ENCODE results near the gene ETNK1. TPM values are rescaled to one million over a fixed set of nuclear protein-coding genes. Genes with fewer than 3 reads are reported as not detected.
A peak's percentile ranks its signal among the peaks of the same experiment; 100 is the strongest.

Gene ETNK1
- total and polyA plus RNA-seq, 2 experiments from 2014 or later: 19.0 to 58.5 TPM

DNA sequence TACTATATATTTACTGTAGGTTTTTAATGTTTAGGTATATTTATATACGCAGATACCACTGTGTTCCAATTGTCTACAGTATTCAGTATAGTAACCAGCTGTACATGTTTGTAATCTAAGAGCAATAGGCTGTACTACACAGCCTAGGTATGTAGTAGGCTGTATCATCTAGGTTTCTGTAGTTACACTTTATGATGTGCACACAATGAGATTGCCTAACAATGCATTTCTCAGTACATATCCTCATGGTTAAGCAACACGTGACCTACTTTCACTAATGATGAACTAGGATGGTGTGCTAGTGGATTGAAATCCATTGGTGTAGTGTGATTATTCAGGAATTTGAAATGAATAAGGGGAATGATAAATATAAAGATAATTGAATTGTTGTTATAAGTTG is 77.7 kb downstream of the ETNK1 start:
- no peak overlapping the region for H3K4me3 ChIP-seq
- H2AFZ ChIP-seq: no peak overlapping the region
- TF ChIP-seq, protein P1, sequence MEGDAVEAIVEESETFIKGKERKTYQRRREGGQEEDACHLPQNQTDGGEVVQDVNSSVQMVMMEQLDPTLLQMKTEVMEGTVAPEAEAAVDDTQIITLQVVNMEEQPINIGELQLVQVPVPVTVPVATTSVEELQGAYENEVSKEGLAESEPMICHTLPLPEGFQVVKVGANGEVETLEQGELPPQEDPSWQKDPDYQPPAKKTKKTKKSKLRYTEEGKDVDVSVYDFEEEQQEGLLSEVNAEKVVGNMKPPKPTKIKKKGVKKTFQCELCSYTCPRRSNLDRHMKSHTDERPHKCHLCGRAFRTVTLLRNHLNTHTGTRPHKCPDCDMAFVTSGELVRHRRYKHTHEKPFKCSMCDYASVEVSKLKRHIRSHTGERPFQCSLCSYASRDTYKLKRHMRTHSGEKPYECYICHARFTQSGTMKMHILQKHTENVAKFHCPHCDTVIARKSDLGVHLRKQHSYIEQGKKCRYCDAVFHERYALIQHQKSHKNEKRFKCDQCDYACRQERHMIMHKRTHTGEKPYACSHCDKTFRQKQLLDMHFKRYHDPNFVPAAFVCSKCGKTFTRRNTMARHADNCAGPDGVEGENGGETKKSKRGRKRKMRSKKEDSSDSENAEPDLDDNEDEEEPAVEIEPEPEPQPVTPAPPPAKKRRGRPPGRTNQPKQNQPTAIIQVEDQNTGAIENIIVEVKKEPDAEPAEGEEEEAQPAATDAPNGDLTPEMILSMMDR (IDR thresholded peaks at IDR 0.05; ENCODE audit: poor library complexity): no peak
- TF ChIP-seq EZH2 (IDR thresholded peaks at IDR 0.05; ENCODE audit: borderline replicate concordance) (no peak), EZH2phosphoT487 (IDR thresholded peaks at IDR 0.05; ENCODE audit: low read depth, severe bottlenecking, unreplicated experiment) (no peak)
- DNase-seq (ENCODE audit: low spot score): peak; percentile 59
- H3K9me3 ChIP-seq (ENCODE audit: low read depth): no peaks in the 10 kb centered on the region
- H3K27ac ChIP-seq: no peak overlapping the region
- H3K9me2 ChIP-seq (replicated peaks; ENCODE audit: insufficient read depth): no peaks in the 10 kb centered on the region
- WGBS (ENCODE audit: low lambda C conversion rate, missing lambda C conversion rate): 77% methylated on average over 2 of the region's 2 CpGs
- no peaks in the 10 kb centered on the region for H3K27me3 ChIP-seq
- no peaks in the 10 kb centered on the region for H4K20me1 ChIP-seq (ENCODE audit: insufficient read depth, poor library complexity, severe bottlenecking)
- H3K4me1 ChIP-seq (ENCODE audit: insufficient read depth): peaks cover 3% of the 10 kb centered on the region
- no peaks in the 10 kb centered on the region for H3K36me3 ChIP-seq (replicated peaks; ENCODE audit: insufficient read depth, low read depth)
- no peak overlapping the region for H3K4me2 ChIP-seq
- H3K79me2 ChIP-seq: no peaks in the 10 kb centered on the region

- Histone ChIP-seq H3K9me2 (replicated peaks; ENCODE audit: insufficient read depth) (no peaks in the 10 kb centered on the region), H3K4me3 (no peak overlapping the region), H3K27me3 (no peaks in the 10 kb centered on the region), H3K27ac (no peak overlapping the region), H3K79me2 (no peaks in the 10 kb centered on the region), H3K9me3 (ENCODE audit: low read depth) (no peaks in the 10 kb centered on the region), H2AFZ (no peak overlapping the region), H3K4me1 (ENCODE audit: insufficient read depth) (no peaks in the 10 kb centered on the region), H3K4me2 (no peak overlapping the region), H3K36me3 (replicated peaks; ENCODE audit: insufficient read depth, low read depth) (no peaks in the 10 kb centered on the region), H4K20me1 (ENCODE audit: insufficient read depth, poor library complexity, severe bottlenecking) (no peaks in the 10 kb centered on the region)
- peak; percentile 17 for DNase-seq (ENCODE audit: low spot score)
- WGBS (ENCODE audit: low lambda C conversion rate, missing lambda C conversion rate): 41% methylated on average over 5 of the region's 5 CpGs
- TF ChIP-seq EZH2phosphoT487 (IDR thresholded peaks at IDR 0.05; ENCODE audit: low read depth, severe bottlenecking, unreplicated experiment): no peak
- TF ChIP-seq, protein P1 (IDR thresholded peaks at IDR 0.05; ENCODE audit: poor library complexity): peak; percentile 50
- no peak for TF ChIP-seq EZH2 (IDR thresholded peaks at IDR 0.05; ENCODE audit: borderline replicate concordance)
Measured at GRCh38 chr12:22709292-22709691, 84.3 kb downstream of the ETNK1 start.

- no peak for DNase-seq (ENCODE audit: low spot score)
- WGBS (ENCODE audit: low lambda C conversion rate, missing lambda C conversion rate): 81% methylated on average over 7 of the region's 7 CpGs
- no peaks in the 10 kb centered on the region for H3K36me3 ChIP-seq (replicated peaks; ENCODE audit: insufficient read depth, low read depth)
- no peaks in the 10 kb centered on the region for H4K20me1 ChIP-seq (ENCODE audit: insufficient read depth, poor library complexity, severe bottlenecking)
- no peaks in the 10 kb centered on the region for H3K9me2 ChIP-seq (replicated peaks; ENCODE audit: insufficient read depth)
- no peak overlapping the region for H3K4me3 ChIP-seq
- H2AFZ ChIP-seq: no peak overlapping the region
- H3K9me3 ChIP-seq (ENCODE audit: low read depth): no peaks in the 10 kb centered on the region
- H3K79me2 ChIP-seq: no peaks in the 10 kb centered on the region
- H3K27ac ChIP-seq: no peak overlapping the region
- no peak overlapping the region for H3K4me2 ChIP-seq
- no peaks in the 10 kb centered on the region for H3K27me3 ChIP-seq
- TF ChIP-seq EZH2phosphoT487 (IDR thresholded peaks at IDR 0.05; ENCODE audit: low read depth, severe bottlenecking, unreplicated experiment): no peak
- no peak for TF ChIP-seq EZH2 (IDR thresholded peaks at IDR 0.05; ENCODE audit: borderline replicate concordance)
- TF ChIP-seq, protein P1 (IDR thresholded peaks at IDR 0.05; ENCODE audit: poor library complexity): no peak
- no peaks in the 10 kb centered on the region for H3K4me1 ChIP-seq (ENCODE audit: insufficient read depth)
Measured at GRCh38 chr12:22712083-22712482, 87.1 kb downstream of the ETNK1 start.

DNA sequence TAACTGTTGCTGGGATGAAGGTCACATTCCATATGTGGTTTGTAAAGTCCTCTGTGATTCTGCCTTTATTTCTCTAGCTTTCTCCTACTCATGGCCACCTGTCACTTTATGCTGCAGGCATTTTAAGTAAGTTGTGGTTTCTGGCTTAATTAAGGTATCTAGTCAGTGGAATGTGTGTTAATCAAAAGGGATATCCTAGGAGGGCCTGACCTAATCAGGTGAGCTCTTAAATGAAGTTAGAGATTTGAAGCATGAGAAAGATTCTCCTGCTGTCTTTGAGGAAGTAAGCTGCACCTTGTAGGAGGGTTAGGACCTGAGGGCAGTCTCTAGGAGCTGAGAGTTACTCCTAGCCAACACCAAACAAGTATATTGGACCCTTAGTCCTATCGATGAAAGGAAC is 90.3 kb downstream of the ETNK1 start:
- no peaks in the 10 kb centered on the region for H4K20me1 ChIP-seq (ENCODE audit: insufficient read depth, poor library complexity, severe bottlenecking)
- WGBS (ENCODE audit: low lambda C conversion rate, missing lambda C conversion rate): 83% methylated on average over 1 of the region's 1 CpG

More for the DNA sequence above, 90.3 kb downstream of the ETNK1 start:
- H3K79me2 ChIP-seq: no peaks in the 10 kb centered on the region
- no peak overlapping the region for H3K4me3 ChIP-seq
- no peak for TF ChIP-seq EZH2phosphoT487 (IDR thresholded peaks at IDR 0.05; ENCODE audit: low read depth, severe bottlenecking, unreplicated experiment)
- TF ChIP-seq EZH2 (IDR thresholded peaks at IDR 0.05; ENCODE audit: borderline replicate concordance): no peak
- TF ChIP-seq, protein P1 (IDR thresholded peaks at IDR 0.05; ENCODE audit: poor library complexity): no peak
- H3K36me3 ChIP-seq (replicated peaks; ENCODE audit: insufficient read depth, low read depth): no peaks in the 10 kb centered on the region
- no peak overlapping the region for H3K4me2 ChIP-seq
- no peaks in the 10 kb centered on the region for H3K27me3 ChIP-seq
- no peak overlapping the region for H3K27ac ChIP-seq
- no peak overlapping the region for H2AFZ ChIP-seq
- H3K9me3 ChIP-seq (ENCODE audit: low read depth): no peaks in the 10 kb centered on the region
- no peaks in the 10 kb centered on the region for H3K4me1 ChIP-seq (ENCODE audit: insufficient read depth)
- no peaks in the 10 kb centered on the region for H3K9me2 ChIP-seq (replicated peaks; ENCODE audit: insufficient read depth)
- DNase-seq (ENCODE audit: low spot score): no peak
